H1 (cell line): ENCODE data around the gene FYTTD1. TPM values are rescaled to one million over a fixed set of nuclear protein-coding genes. Genes with fewer than 3 reads are reported as not detected.

ENCODE experiments used
- CTCF ChIA-PET: fragments of 300-600 bp; sonication (Branson Sonifier 250); formaldehyde crosslinking; loops from one replicate; lab custom pipeline; 2021; ENCODE audit not compliant: partially characterized antibody; lab: Charles Lee
- POLR2A ChIA-PET: fragments of 300-600 bp; sonication (Branson Sonifier 250); formaldehyde crosslinking; loops from one replicate; lab custom pipeline; 2021; ENCODE audit warnings: inconsistent platforms; ENCODE audit not compliant: partially characterized antibody; lab: Charles Lee
- DNase-seq, 2 experiments: peaks; one replicate each; pipeline versions ENCODE4 v3.0.0 to v3.0.0-alpha.2; 2010 to 2022; ENCODE audit warnings: low spot score in 2 of 2, low read depth in 1 of 2, mixed read lengths in 1 of 2
- FAIRE-seq: peaks from 2 replicates; lab custom pipeline; 2011; peaks lifted over from hg19 to GRCh38; lab: Jason Lieb, UNC
- H2AFZ ChIP-seq: 2 replicates; pipeline ENCODE4 v1.8.1; 2012; ENCODE audit warnings: low read length, inconsistent platforms
- H2AK5ac ChIP-seq: 2 replicates; pipeline ENCODE4 v1.6.1; 2013; ENCODE audit warnings: low read depth, low read length
- H2BK120ac ChIP-seq: replicated peaks from 2 replicates; pipeline ENCODE3; 2013; ENCODE audit warnings: low read depth, low read length, inconsistent platforms
- H2BK12ac ChIP-seq: 2 replicates; pipeline ENCODE4 v1.6.1; 2013; ENCODE audit warnings: low read depth, low read length
- H2BK15ac ChIP-seq: 2 replicates; pipeline ENCODE4 v1.6.1; 2013; ENCODE audit warnings: low read length
- H2BK20ac ChIP-seq: 2 replicates; pipeline ENCODE4 v1.6.1; 2013; ENCODE audit warnings: low read length
- H2BK5ac ChIP-seq: 2 replicates; pipeline ENCODE4 v1.6.1; 2013; ENCODE audit warnings: low read depth, low read length
- H3K14ac ChIP-seq: 2 replicates; pipeline ENCODE4 v1.6.1; 2013; ENCODE audit warnings: inconsistent platforms; ENCODE audit not compliant: insufficient read length
- H3K18ac ChIP-seq: 2 replicates; pipeline ENCODE4 v1.6.1; 2013; ENCODE audit warnings: low read length; ENCODE audit errors: extremely low read depth
- H3K23ac ChIP-seq: 2 replicates; pipeline ENCODE4 v1.6.1; 2013; ENCODE audit warnings: inconsistent platforms; ENCODE audit not compliant: insufficient read length
- H3K23me2 ChIP-seq: 2 replicates; pipeline ENCODE4 v1.6.1; 2013; ENCODE audit warnings: low read depth, low read length
- H3K27ac ChIP-seq: 2 replicates; pipeline ENCODE4 v1.6.1; 2011; ENCODE audit warnings: low read depth, low read length, inconsistent platforms
- H3K27me3 ChIP-seq, 4 experiments: replicated peaks in 1 of 4; 1 replicate in 1 of 4; 2 replicates in 3 of 4; pipeline versions ENCODE4 v1.6.1 to v1.8.1; 2011 to 2013; ENCODE audit warnings: low read length in 3 of 4, mild to moderate bottlenecking in 3 of 4, inconsistent platforms in 2 of 4, mixed read lengths in 2 of 4, moderate library complexity in 1 of 4; ENCODE audit not compliant: control insufficient read depth in 3 of 4, insufficient read depth in 3 of 4; ENCODE audit errors: extremely low read depth in 1 of 4
- H3K36me3 ChIP-seq, 4 experiments: 2 replicates each; pipeline versions ENCODE4 v1.6.1 to v1.8.1; 2011 to 2013; ENCODE audit warnings: mild to moderate bottlenecking in 4 of 4, low read length in 3 of 4, moderate library complexity in 2 of 4, control low read depth in 1 of 4, inconsistent platforms in 1 of 4; ENCODE audit not compliant: insufficient read depth in 4 of 4, control insufficient read depth in 2 of 4
- H3K4ac ChIP-seq: replicated peaks from 2 replicates; pipeline ENCODE3; 2013; ENCODE audit warnings: low read length, low read depth, mixed read lengths, inconsistent platforms; ENCODE audit not compliant: insufficient read length
- H3K4me1 ChIP-seq, 4 experiments: replicated peaks in 1 of 4; 1 replicate in 1 of 4; 2 replicates in 3 of 4; pipeline versions ENCODE4 v1.6.1 to v1.8.1; 2011 to 2013; ENCODE audit warnings: low read length in 3 of 4, inconsistent platforms in 2 of 4, mixed read lengths in 1 of 4; ENCODE audit not compliant: insufficient read depth in 4 of 4, control insufficient read depth in 3 of 4
- H3K4me2 ChIP-seq, 2 experiments: 2 replicates each; pipeline versions ENCODE4 v1.6.1 to v1.8.1; 2011 to 2013; ENCODE audit warnings: low read depth in 2 of 2, low read length in 2 of 2, control low read depth in 1 of 2, inconsistent platforms in 1 of 2, mild to moderate bottlenecking in 1 of 2; ENCODE audit not compliant: insufficient read depth in 1 of 2
- H3K4me3 ChIP-seq, 4 experiments: fragments of 200-600, 300-600 bp in 1 of 4; sonication (generic), shearing (Covaris generic), sonication (Bioruptor Twin) in 1 of 4; 2 replicates each; pipeline versions ENCODE4 v1.5.1 to v1.8.1; 2011 to 2016; ENCODE audit warnings: low read length in 4 of 4, low read depth in 3 of 4, control low read depth in 2 of 4, inconsistent platforms in 2 of 4, mild to moderate bottlenecking in 2 of 4, mixed read lengths in 1 of 4, moderate library complexity in 1 of 4; ENCODE audit not compliant: insufficient read depth in 2 of 4; ENCODE audit errors: extremely low read depth in 1 of 4
- H3K56ac ChIP-seq: replicated peaks from 2 replicates; pipeline ENCODE3; 2013; ENCODE audit warnings: low read depth, mild to moderate bottlenecking, mixed read lengths, low read length, inconsistent platforms; ENCODE audit not compliant: insufficient read length
- H3K79me1 ChIP-seq: 2 replicates; pipeline ENCODE4 v1.6.1; 2013; ENCODE audit warnings: low read depth, low read length, control low read depth
- H3K79me2 ChIP-seq, 2 experiments: 2 replicates each; pipeline versions ENCODE4 v1.6.1 to v1.8.1; 2012 to 2013; ENCODE audit warnings: low read length in 2 of 2, mild to moderate bottlenecking in 2 of 2, inconsistent platforms in 1 of 2; ENCODE audit not compliant: insufficient read depth in 2 of 2, control insufficient read depth in 1 of 2
- H3K9ac ChIP-seq, 4 experiments: replicated peaks in 1 of 4; 1 replicate in 1 of 4; 2 replicates in 3 of 4; pipeline versions ENCODE4 v1.6.1 to v1.8.1; 2011 to 2013; ENCODE audit warnings: low read depth in 3 of 4, low read length in 3 of 4, control low read depth in 2 of 4, mild to moderate bottlenecking in 2 of 4, moderate library complexity in 2 of 4, inconsistent platforms in 1 of 4; ENCODE audit errors: extremely low read depth in 1 of 4
- H3K9me3 ChIP-seq, 2 experiments: 2 replicates each; pipeline versions ENCODE4 v1.6.1 to v1.8.1; 2012 to 2013; ENCODE audit warnings: mild to moderate bottlenecking in 2 of 2, moderate library complexity in 2 of 2, control low read depth in 1 of 2, inconsistent platforms in 1 of 2, low read depth in 1 of 2, low read length in 1 of 2, mixed read lengths in 1 of 2; ENCODE audit not compliant: insufficient read depth in 2 of 2
- H4K20me1 ChIP-seq, 2 experiments: replicated peaks in 1 of 2; 2 replicates each; pipeline versions ENCODE3 to v1.8.1; 2011 to 2013; ENCODE audit warnings: inconsistent platforms in 2 of 2, low read length in 2 of 2, mild to moderate bottlenecking in 1 of 2; ENCODE audit not compliant: insufficient read depth in 2 of 2, control insufficient read depth in 1 of 2
- H4K5ac ChIP-seq: 2 replicates; pipeline ENCODE4 v1.6.1; 2013; ENCODE audit warnings: low read length, low read depth, mixed read lengths, inconsistent platforms; ENCODE audit not compliant: insufficient read length
- H4K8ac ChIP-seq: 2 replicates; pipeline ENCODE4 v1.8.0; 2013; ENCODE audit warnings: mild to moderate bottlenecking, moderate library complexity, low read length, inconsistent platforms; ENCODE audit not compliant: insufficient read depth; ENCODE audit errors: extremely low read depth
- H4K91ac ChIP-seq: replicated peaks from 2 replicates; pipeline ENCODE3; 2013; ENCODE audit warnings: low read length, mixed read lengths, inconsistent platforms; ENCODE audit not compliant: insufficient read length
- CREB1 ChIP-seq: IDR thresholded peaks from 2 replicates; pipeline ENCODE4 v1.6.1; 2012; ENCODE audit warnings: inconsistent platforms
- GABPA ChIP-seq: IDR thresholded peaks from 2 replicates; pipeline ENCODE4 v1.6.1; 2011; ENCODE audit warnings: mild to moderate bottlenecking, low read length, moderate library complexity, borderline replicate concordance; ENCODE audit not compliant: insufficient read depth
- MAX ChIP-seq: IDR thresholded peaks from 2 replicates; pipeline ENCODE4 v1.6.1; 2012; ENCODE audit warnings: inconsistent platforms
- POLR2AphosphoS5 ChIP-seq: IDR thresholded peaks from 2 replicates; pipeline ENCODE4 v1.6.1; 2011; ENCODE audit warnings: low read depth, low read length
- POU5F1 ChIP-seq: IDR thresholded peaks from 2 replicates; pipeline ENCODE4 v1.6.1; 2011; ENCODE audit warnings: low read depth, mild to moderate bottlenecking, low read length, moderate library complexity
- RAD21 ChIP-seq, 2 experiments: IDR thresholded peaks in 1 of 2; conservative IDR thresholded peaks in 1 of 2; 2 replicates each; pipeline ENCODE4 v1.6.1; 2011; ENCODE audit warnings: low read depth in 2 of 2, low read length in 2 of 2, improper control_type of control experiment in 1 of 2, inconsistent platforms in 1 of 2, mild to moderate bottlenecking in 1 of 2, moderate library complexity in 1 of 2
- RXRA ChIP-seq: IDR thresholded peaks from 2 replicates; pipeline ENCODE4 v1.6.1; 2011; ENCODE audit warnings: low read depth, mild to moderate bottlenecking, low read length, moderate library complexity; ENCODE audit not compliant: insufficient read depth
- SRF ChIP-seq: IDR thresholded peaks from 2 replicates; pipeline ENCODE4 v1.6.1; 2011; ENCODE audit warnings: mild to moderate bottlenecking, low read depth, low read length, moderate library complexity
- TAF1 ChIP-seq: IDR thresholded peaks from 2 replicates; pipeline ENCODE4 v1.6.1; 2011; ENCODE audit warnings: mild to moderate bottlenecking, low read depth, low read length
- TAF7 ChIP-seq: optimal IDR thresholded peaks from 2 replicates; pipeline ENCODE3; 2011; ENCODE audit warnings: low read depth, mild to moderate bottlenecking, inconsistent platforms, low read length, moderate library complexity, borderline replicate concordance
- WGBS, 2 experiments: shearing (Covaris generic) in 1 of 2; methylation state at CpG; one replicate each; pipeline versions ENCODE4 v1.1.6 to v1.1.7; 2013 to 2015; ENCODE audit warnings: low lambda C conversion rate in 2 of 2, mixed read lengths in 2 of 2, inconsistent platforms in 1 of 2, low coverage in 1 of 2, missing lambda C conversion rate in 1 of 2; ENCODE audit not compliant: insufficient replicate concordance in 2 of 2, insufficient coverage in 1 of 2, insufficient read length in 1 of 2; ENCODE audit errors: extremely low coverage in 1 of 2, missing lambda C conversion rate in 1 of 2; 5-methylcytosine and 5-hydroxymethylcytosine counted together
- polyA plus RNA-seq, 7 experiments: library from polyadenylated mRNA; depleted of rRNA in 3 of 7; stranded (reverse) in 5 of 7; unstranded in 2 of 7; fragments of >200 nt in 5 of 7; fragments of 200-250 nt in 2 of 7; gene quantifications; 1 replicate in 5 of 7; 2 replicates in 1 of 7; 4 replicates in 1 of 7; pipeline versions ENCODE4 v1.2.1 to v1.2.3, GENCODE V29; 2011 to 2013; ENCODE audit warnings: missing spikeins in 2 of 7, mixed read lengths in 2 of 7
- total RNA-seq: library from RNA; stranded (reverse); fragmentation: NEBNext Ultra II Directional; extraction: Animal tissue kit (Norgen Biotek cat#: 25700); gene quantifications from 2 replicates; pipeline ENCODE4 v1.2.1, GENCODE V29; 2021

FYTTD1 gene
- total and polyA plus RNA-seq, 2 of the 8 experiments (the other 6 are each of a cell fraction or from before 2014, with no cell fraction given): 3.1 to 24.4 TPM

- Histone ChIP-seq H3K9ac (no peak overlapping the region), H3K23ac (no peak overlapping the region), H3K4me1 (peaks cover 0 to 8% (median 3%) of the 10 kb centered on the region in 4 experiments; a peak in 6 of 7 replicates), H4K5ac (no peak overlapping the region), H4K20me1 (peaks cover 0 to 3% of the 10 kb centered on the region in 2 experiments), H2AK5ac (no peak overlapping the region), H3K56ac (no peak overlapping the region), H3K14ac (no peak overlapping the region), H4K8ac (peak overlapping the region; percentile 73; the same call in 1 of the 2 replicates), H2BK120ac (no peak overlapping the region), H3K18ac (0 out of 2 replicates have a peak overlapping the region, but pooled peaks have one; percentile 32), H4K91ac (no peak overlapping the region), H3K4me2 (peak overlapping the region; percentile 89 to 96), H2BK12ac (peak overlapping the region; percentile 52; the same call in 1 of the 2 replicates), H2BK15ac (peak overlapping the region; percentile 88; the same call in 1 of the 2 replicates), H3K27me3 (peaks cover 0 to 25% (median 13%) of the 10 kb centered on the region in 4 experiments; a peak in 6 of 7 replicates), H3K9me3 (no peaks in the 10 kb centered on the region), H3K79me1 (no peaks in the 10 kb centered on the region), H2AFZ (peak overlapping the region; percentile 98), H3K79me2 (peaks cover 0 to 10% of the 10 kb centered on the region in 2 experiments; a peak in 1 of 4 replicates), H3K23me2 (peaks cover 15% of the 10 kb centered on the region; the same call in 1 of the 2 replicates), H2BK5ac (no peak overlapping the region), H3K36me3 (no peaks in the 10 kb centered on the region), H3K4ac (peak overlapping the region; percentile 6), H2BK20ac (peak overlapping the region; percentile 1; the same call in 1 of the 2 replicates), H3K27ac (no peak overlapping the region), H3K4me3 (peak overlapping the region; percentile 55 to 95 (median 78))
- ChIA-PET CTCF (interaction anchor here (0.7 to 2.0 kb wide), 6 partner anchors 9 to 68 kb away, joined by 3 to 5 read pairs (median 3); no protein-coding TSS in a partner anchor), POLR2A (interaction anchor here (0.8 to 1.2 kb wide), 3 partner anchors 10 to 42 kb away, joined by 3 to 4 read pairs (median 3); partner anchors contain the start of gene LRCH3)
- 2% methylated on average over 16 of the region's 18 CpGs; no CpG with 5 or more reads in 1 of the 2 experiments for WGBS, 2 experiments
- DNase-seq: no peak
- no peak for FAIRE-seq
- TF ChIP-seq RAD21 (IDR thresholded peaks at IDR 0.05 in 1 of 2, conservative IDR thresholded peaks at IDR 0.05 in 1 of 2; ENCODE audit: low read depth in 2 of 2, low read length in 2 of 2): no peak
- no peak for TF ChIP-seq POU5F1
- peak; percentile 80 for TF ChIP-seq CREB1
- TF ChIP-seq MAX: peak; percentile 46; the same call in 1 of the 2 replicates
- peak; percentile 17; the same call in 1 of the 2 replicates for TF ChIP-seq TAF1
- no peak for TF ChIP-seq TAF7
- no peak for TF ChIP-seq GABPA
- TF ChIP-seq RXRA: no peak
- no peak for TF ChIP-seq POLR2AphosphoS5
- TF ChIP-seq SRF: no peak
These were observed 425 bp upstream of the FYTTD1 start for GRCh38 chr3:197749315-197749600.
